ENCODE results near the gene FAM107B.
A peak's percentile ranks its signal among the peaks of the same experiment; 100 is the strongest.

The FAM107B gene

GRCh38 chr10:14540611-14541010 is 234.1 kb downstream of the FAM107B start:
- H4K5ac ChIP-seq (ENCODE audit: low read length) = no peak overlapping the region
- no peaks in the 10 kb centered on the region for H3K27me3 ChIP-seq (ENCODE audit: insufficient read depth, low read length, poor library complexity)
- H2BK15ac ChIP-seq (replicated peaks; ENCODE audit: low read depth) = no peak overlapping the region
- no peaks in the 10 kb centered on the region for H3K4me1 ChIP-seq (ENCODE audit: control insufficient read depth, low read depth, low read length)
- no peak for DNase-seq
- no peak overlapping the region for H3K27ac ChIP-seq (ENCODE audit: low read depth, low read length)
- H3K4ac ChIP-seq (ENCODE audit: low read depth, low read length) = no peak overlapping the region
- H3K4me3 ChIP-seq (ENCODE audit: low read length) = no peak overlapping the region
- no peak overlapping the region for H3K4me2 ChIP-seq (ENCODE audit: low read length)
- no peak overlapping the region for H2BK120ac ChIP-seq (ENCODE audit: low read depth, low read length)
- WGBS (ENCODE audit: extremely low coverage, insufficient coverage, low lambda C conversion rate) = no CpG with 5 or more reads among the region's 5 CpGs
- no peak overlapping the region for H2AK5ac ChIP-seq (ENCODE audit: low read length)
- H4K8ac ChIP-seq (ENCODE audit: low read depth, low read length) = no peak overlapping the region
- no peak overlapping the region for H3K23ac ChIP-seq (ENCODE audit: low read length)
- H3K79me1 ChIP-seq (ENCODE audit: low read length) = peaks cover 2% of the 10 kb centered on the region
- no peak overlapping the region for H3K18ac ChIP-seq (ENCODE audit: low read length)
- H3K36me3 ChIP-seq (ENCODE audit: control insufficient read depth, insufficient read depth, low read length) = no peaks in the 10 kb centered on the region
- H3K56ac ChIP-seq (ENCODE audit: low read length) = no peak overlapping the region
- no peak overlapping the region for H2BK5ac ChIP-seq (ENCODE audit: low read length)
- H3K79me2 ChIP-seq (ENCODE audit: control insufficient read depth, insufficient read depth, low read length) = no peaks in the 10 kb centered on the region
- no peak overlapping the region for H3K9ac ChIP-seq (ENCODE audit: low read length)

GRCh38 chr10:14540062-14540461 is 234.6 kb downstream of the FAM107B start:
- Histone ChIP-seq H3K79me1 (ENCODE audit: low read length) (peaks cover 2% of the 10 kb centered on the region), H3K23ac (ENCODE audit: low read length) (no peak overlapping the region), H3K56ac (ENCODE audit: low read length) (no peak overlapping the region), H3K27ac (ENCODE audit: low read depth, low read length) (no peak overlapping the region), H3K4me3 (ENCODE audit: low read length) (no peak overlapping the region), H3K36me3 (ENCODE audit: control insufficient read depth, insufficient read depth, low read length) (no peaks in the 10 kb centered on the region), H3K4ac (ENCODE audit: low read depth, low read length) (no peak overlapping the region), H4K8ac (ENCODE audit: low read depth, low read length) (no peak overlapping the region), H3K27me3 (ENCODE audit: insufficient read depth, low read length, poor library complexity) (no peaks in the 10 kb centered on the region), H3K18ac (ENCODE audit: low read length) (no peak overlapping the region), H3K4me2 (ENCODE audit: low read length) (no peak overlapping the region), H2AK5ac (ENCODE audit: low read length) (no peak overlapping the region), H3K79me2 (ENCODE audit: control insufficient read depth, insufficient read depth, low read length) (no peaks in the 10 kb centered on the region), H2BK15ac (replicated peaks; ENCODE audit: low read depth) (no peak overlapping the region), H2BK5ac (ENCODE audit: low read length) (no peak overlapping the region), H4K5ac (ENCODE audit: low read length) (no peak overlapping the region), H2BK120ac (ENCODE audit: low read depth, low read length) (no peak overlapping the region), H3K4me1 (ENCODE audit: control insufficient read depth, low read depth, low read length) (no peaks in the 10 kb centered on the region), H3K9ac (ENCODE audit: low read length) (no peak overlapping the region)
- WGBS (ENCODE audit: extremely low coverage, insufficient coverage, low lambda C conversion rate) = no CpG with 5 or more reads among the region's 3 CpGs
- peak; percentile 27 for DNase-seq

- Histone ChIP-seq H3K9ac (ENCODE audit: low read length) (no peak overlapping the region), H3K4me3 (ENCODE audit: low read length) (no peak overlapping the region), H3K56ac (ENCODE audit: low read length) (no peak overlapping the region)
Measured at GRCh38 chr10:14539176-14539575, 235.5 kb downstream of the FAM107B start.

GRCh38 chr10:14536241-14537213 is 238.2 kb downstream of the FAM107B start:
- H3K27ac ChIP-seq (ENCODE audit: low read depth, low read length) = no peak overlapping the region
- WGBS (ENCODE audit: extremely low coverage, insufficient coverage, low lambda C conversion rate) = no CpG with 5 or more reads among the region's 21 CpGs
- no peak overlapping the region for H3K4me2 ChIP-seq (ENCODE audit: low read length)
- H3K79me2 ChIP-seq (ENCODE audit: control insufficient read depth, insufficient read depth, low read length) = no peaks in the 10 kb centered on the region
- no peak overlapping the region for H3K4me3 ChIP-seq (ENCODE audit: low read length)
- H2BK120ac ChIP-seq (ENCODE audit: low read depth, low read length) = no peak overlapping the region
- H3K4ac ChIP-seq (ENCODE audit: low read depth, low read length) = no peak overlapping the region
- H4K8ac ChIP-seq (ENCODE audit: low read depth, low read length) = no peak overlapping the region
- peak; percentile 83 for DNase-seq
- no peak overlapping the region for H2AK5ac ChIP-seq (ENCODE audit: low read length)
- H2BK15ac ChIP-seq (replicated peaks; ENCODE audit: low read depth) = no peak overlapping the region
- H3K9ac ChIP-seq (ENCODE audit: low read length) = no peak overlapping the region
- H3K36me3 ChIP-seq (ENCODE audit: control insufficient read depth, insufficient read depth, low read length) = no peaks in the 10 kb centered on the region
- no peaks in the 10 kb centered on the region for H3K27me3 ChIP-seq (ENCODE audit: insufficient read depth, low read length, poor library complexity)
- H3K18ac ChIP-seq (ENCODE audit: low read length) = no peak overlapping the region
- no peak overlapping the region for H4K5ac ChIP-seq (ENCODE audit: low read length)
- no peak overlapping the region for H2BK5ac ChIP-seq (ENCODE audit: low read length)
- H3K79me1 ChIP-seq (ENCODE audit: low read length) = peaks cover 2% of the 10 kb centered on the region
- no peak overlapping the region for H3K23ac ChIP-seq (ENCODE audit: low read length)
- H3K4me1 ChIP-seq (ENCODE audit: control insufficient read depth, low read depth, low read length) = no peaks in the 10 kb centered on the region
- no peak overlapping the region for H3K56ac ChIP-seq (ENCODE audit: low read length)

More at GRCh38 chr10:14539176-14539575, 235.5 kb downstream of the FAM107B start:
- H2BK5ac ChIP-seq (ENCODE audit: low read length) = no peak overlapping the region
- H2AK5ac ChIP-seq (ENCODE audit: low read length) = no peak overlapping the region
- no peak overlapping the region for H4K8ac ChIP-seq (ENCODE audit: low read depth, low read length)
- no peak overlapping the region for H3K18ac ChIP-seq (ENCODE audit: low read length)
- H3K27me3 ChIP-seq (ENCODE audit: insufficient read depth, low read length, poor library complexity) = no peaks in the 10 kb centered on the region
- DNase-seq = no peak
- no peak overlapping the region for H4K5ac ChIP-seq (ENCODE audit: low read length)
- H2BK120ac ChIP-seq (ENCODE audit: low read depth, low read length) = no peak overlapping the region
- H3K4ac ChIP-seq (ENCODE audit: low read depth, low read length) = no peak overlapping the region
- H3K27ac ChIP-seq (ENCODE audit: low read depth, low read length) = no peak overlapping the region
- no peaks in the 10 kb centered on the region for H3K79me2 ChIP-seq (ENCODE audit: control insufficient read depth, insufficient read depth, low read length)
- H3K36me3 ChIP-seq (ENCODE audit: control insufficient read depth, insufficient read depth, low read length) = no peaks in the 10 kb centered on the region
- H3K23ac ChIP-seq (ENCODE audit: low read length) = no peak overlapping the region
- H2BK15ac ChIP-seq (replicated peaks; ENCODE audit: low read depth) = no peak overlapping the region
- H3K4me2 ChIP-seq (ENCODE audit: low read length) = no peak overlapping the region
- H3K79me1 ChIP-seq (ENCODE audit: low read length) = peaks cover 2% of the 10 kb centered on the region
- no peaks in the 10 kb centered on the region for H3K4me1 ChIP-seq (ENCODE audit: control insufficient read depth, low read depth, low read length)

DNA sequence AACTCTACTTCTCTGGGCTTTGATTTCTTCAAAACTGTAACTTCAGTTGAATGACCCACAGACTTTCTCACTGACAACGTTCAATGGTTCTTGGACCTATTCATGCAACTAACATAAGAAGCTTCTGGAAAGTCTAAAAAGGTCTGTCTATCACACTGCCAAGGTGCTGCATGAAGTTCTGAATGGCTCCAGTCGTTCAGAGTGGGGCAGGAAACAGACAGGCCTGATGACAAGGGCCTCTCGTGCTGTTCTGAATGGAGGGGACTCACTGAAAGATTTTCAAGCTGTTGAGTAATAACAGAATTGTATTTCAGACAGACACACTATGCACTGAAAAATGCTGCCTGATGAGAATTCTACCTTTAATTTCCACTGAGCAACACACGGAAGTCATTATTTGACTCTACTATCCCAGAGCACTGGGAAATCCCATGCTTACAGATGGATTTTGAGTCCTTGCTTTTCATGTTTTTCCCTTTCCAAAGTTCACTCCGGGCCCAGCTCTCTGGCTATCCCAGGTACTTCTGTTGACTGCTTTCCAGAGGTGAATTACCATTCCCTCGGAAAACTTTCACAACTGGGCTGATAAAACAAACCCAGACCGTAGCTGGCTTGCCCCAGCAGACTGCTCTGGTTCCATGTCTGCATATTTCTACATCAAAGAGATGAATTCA is 239.1 kb downstream of the FAM107B start:
- no peak overlapping the region for H3K4ac ChIP-seq (ENCODE audit: low read depth, low read length)
- H3K36me3 ChIP-seq (ENCODE audit: control insufficient read depth, insufficient read depth, low read length) = no peaks in the 10 kb centered on the region
- no peak overlapping the region for H4K5ac ChIP-seq (ENCODE audit: low read length)
- no peak overlapping the region for H2BK5ac ChIP-seq (ENCODE audit: low read length)
- H3K27ac ChIP-seq (ENCODE audit: low read depth, low read length) = no peak overlapping the region
- no peak overlapping the region for H2AK5ac ChIP-seq (ENCODE audit: low read length)
- WGBS (ENCODE audit: extremely low coverage, insufficient coverage, low lambda C conversion rate) = no CpG with 5 or more reads among the region's 7 CpGs
- H4K8ac ChIP-seq (ENCODE audit: low read depth, low read length) = no peak overlapping the region
- no peak for DNase-seq
- H3K56ac ChIP-seq (ENCODE audit: low read length) = no peak overlapping the region
- H3K27me3 ChIP-seq (ENCODE audit: insufficient read depth, low read length, poor library complexity) = no peaks in the 10 kb centered on the region
- peaks cover 2% of the 10 kb centered on the region for H3K79me1 ChIP-seq (ENCODE audit: low read length)
- H3K4me1 ChIP-seq (ENCODE audit: control insufficient read depth, low read depth, low read length) = no peaks in the 10 kb centered on the region
- H3K4me2 ChIP-seq (ENCODE audit: low read length) = no peak overlapping the region
- H3K18ac ChIP-seq (ENCODE audit: low read length) = no peak overlapping the region
- no peak overlapping the region for H3K23ac ChIP-seq (ENCODE audit: low read length)
- H2BK15ac ChIP-seq (replicated peaks; ENCODE audit: low read depth) = no peak overlapping the region
- H3K79me2 ChIP-seq (ENCODE audit: control insufficient read depth, insufficient read depth, low read length) = no peaks in the 10 kb centered on the region
- H3K4me3 ChIP-seq (ENCODE audit: low read length) = no peak overlapping the region
- H3K9ac ChIP-seq (ENCODE audit: low read length) = no peak overlapping the region
- no peak overlapping the region for H2BK120ac ChIP-seq (ENCODE audit: low read depth, low read length)

Measured in mesendoderm (in vitro differentiated cells).